SK-N-SH (cell line): ENCODE data around the gene QKI. TPM values are rescaled to one million over a fixed set of nuclear protein-coding genes. Genes with fewer than 3 reads are reported as not detected.

Experiments used
- CTCF ChIA-PET: fragments of 300-600, 350-600 bp; formaldehyde crosslinking; extraction: SDS; loops from one replicate; lab custom pipeline; 2021; lab: Yijun Ruan, JAX
- POLR2A ChIA-PET: fragments of 350-600 bp; sonication (Branson Sonifier 250); formaldehyde crosslinking; extraction: SDS; loops from one replicate; lab custom pipeline; 2020; ENCODE audit warnings: antibody characterized with exemption, inconsistent platforms; lab: Yijun Ruan, JAX
- DNase-seq: peaks from one replicate; pipeline ENCODE4 v3.0.0; 2012
- H2AFZ ChIP-seq: fragments of 200-600 bp; sonication (generic); 2 replicates; pipeline ENCODE4 v1.8.1; 2016; ENCODE audit warnings: antibody characterized with exemption, mild to moderate bottlenecking, low read depth
- H3F3A ChIP-seq: fragments of 200-600 bp; sonication (generic); replicated peaks from 2 replicates; pipeline ENCODE3; 2016; ENCODE audit warnings: antibody characterized with exemption, mild to moderate bottlenecking; ENCODE audit not compliant: insufficient read depth
- H3K27ac ChIP-seq, 2 experiments: fragments of 200-500 bp in 1 of 2; fragments of 200-600 bp in 1 of 2; sonication (Bioruptor generic) in 1 of 2; sonication (generic), shearing (Covaris generic) in 1 of 2; 2 replicates each; pipeline versions ENCODE4 v1.5.1 to v1.6.1; 2014 to 2016; ENCODE audit warnings: low read depth in 2 of 2, inconsistent platforms in 1 of 2, low read length in 1 of 2, mild to moderate bottlenecking in 1 of 2, mixed read lengths in 1 of 2
- H3K27me3 ChIP-seq: fragments of 200-600 bp; sonication (generic), shearing (Covaris generic); 2 replicates; pipeline ENCODE4 v1.6.1; 2016; ENCODE audit warnings: mixed run types; ENCODE audit not compliant: insufficient read depth
- H3K36me3 ChIP-seq, 2 experiments: fragments of 200-500 bp in 1 of 2; fragments of 200-600 bp in 1 of 2; sonication (Bioruptor generic) in 1 of 2; sonication (generic) in 1 of 2; replicated peaks in 1 of 2; 2 replicates each; pipeline versions ENCODE3 to v1.5.1; 2014 to 2016; ENCODE audit warnings: low read length in 1 of 2, mild to moderate bottlenecking in 1 of 2; ENCODE audit not compliant: insufficient read depth in 2 of 2, control insufficient read depth in 1 of 2
- H3K4me1 ChIP-seq, 2 experiments: fragments of 200-500 bp in 1 of 2; fragments of 200-600 bp in 1 of 2; sonication (Bioruptor generic) in 1 of 2; sonication (generic), shearing (Covaris generic) in 1 of 2; 2 replicates each; pipeline versions ENCODE4 v1.5.1 to v1.6.1; 2014 to 2016; ENCODE audit warnings: low read depth in 1 of 2, low read length in 1 of 2, mixed run types in 1 of 2; ENCODE audit not compliant: insufficient read depth in 2 of 2, control insufficient read depth in 1 of 2
- H3K4me2 ChIP-seq: fragments of 200-600 bp; sonication (generic), shearing (Covaris generic); 2 replicates; pipeline ENCODE4 v1.6.1; 2017; ENCODE audit warnings: mixed run types
- H3K4me3 ChIP-seq, 2 experiments: fragments of 200-500 bp in 1 of 2; fragments of 200-600 bp in 1 of 2; sonication (Bioruptor generic) in 1 of 2; sonication (generic), shearing (Covaris generic) in 1 of 2; 2 replicates each; pipeline versions ENCODE4 v1.5.1 to v1.8.1; 2014 to 2016; ENCODE audit warnings: low read depth in 2 of 2, inconsistent platforms in 1 of 2, low read length in 1 of 2, mild to moderate bottlenecking in 1 of 2, mixed read lengths in 1 of 2, moderate library complexity in 1 of 2
- H3K79me2 ChIP-seq: fragments of 200-600 bp; sonication (generic); 2 replicates; pipeline ENCODE4 v1.8.1; 2017; ENCODE audit warnings: mild to moderate bottlenecking; ENCODE audit not compliant: insufficient read depth
- H3K9ac ChIP-seq: fragments of 200-600 bp; sonication (generic); 2 replicates; pipeline ENCODE4 v1.6.1; 2017; ENCODE audit warnings: mixed run types
- H3K9me2 ChIP-seq: fragments of 200-600 bp; sonication (generic); 2 replicates; pipeline ENCODE4 v1.6.1; 2017; ENCODE audit warnings: mixed run types
- H3K9me3 ChIP-seq: fragments of 200-600 bp; sonication (generic); 2 replicates; pipeline ENCODE4 v1.6.1; 2017; ENCODE audit warnings: mixed run types, mild to moderate bottlenecking, moderate library complexity
- H4K20me1 ChIP-seq: fragments of 200-600 bp; sonication (generic); 2 replicates; pipeline ENCODE4 v1.6.1; 2017; ENCODE audit warnings: mild to moderate bottlenecking, mixed run types; ENCODE audit not compliant: insufficient read depth
- CHD2 ChIP-seq: fragments of 150-350 bp; IDR thresholded peaks from 2 replicates; pipeline ENCODE4 v1.6.1; 2018; ENCODE audit warnings: low read length; ENCODE audit not compliant: partially characterized antibody
- ELF1 ChIP-seq: IDR thresholded peaks from 2 replicates; pipeline ENCODE4 v1.4.0; 2012
- RAD21 ChIP-seq: IDR thresholded peaks from 2 replicates; pipeline ENCODE4 v1.6.1; 2012; ENCODE audit warnings: mild to moderate bottlenecking, low read length
- RFX5 ChIP-seq: IDR thresholded peaks from 2 replicates; pipeline ENCODE4 v1.6.1; 2012; ENCODE audit warnings: mild to moderate bottlenecking, improper control_type of control experiment, low read length
- TCF12 ChIP-seq: IDR thresholded peaks from 2 replicates; pipeline ENCODE4 v1.4.0; 2012
- YY1 ChIP-seq: IDR thresholded peaks from 2 replicates; pipeline ENCODE4 v1.4.0; 2012; ENCODE audit warnings: low read depth, mild to moderate bottlenecking
- WGBS: methylation state at CpG from one replicate; pipeline ENCODE4 v1.1.6; 2017; ENCODE audit warnings: low lambda C conversion rate; 5-methylcytosine and 5-hydroxymethylcytosine counted together
- polyA plus RNA-seq, 3 experiments: library from polyadenylated mRNA; depleted of rRNA; stranded (reverse); fragments of >200 nt; gene quantifications; 2 replicates each; pipeline ENCODE4 v1.2.3, GENCODE V29; 2012
- TF ChIP-seq, protein P1 (sequence below): IDR thresholded peaks from 2 replicates; pipeline ENCODE4 v1.6.1; 2012; ENCODE audit warnings: mild to moderate bottlenecking, low read depth, low read length, moderate library complexity
- TF ChIP-seq, protein P2 (sequence below): IDR thresholded peaks from 2 replicates; pipeline ENCODE4; 2012

The QKI gene
- polyA plus RNA-seq, 1 of the 3 experiments (the other 2 are of a cell fraction) = 51.1 TPM

DNA sequence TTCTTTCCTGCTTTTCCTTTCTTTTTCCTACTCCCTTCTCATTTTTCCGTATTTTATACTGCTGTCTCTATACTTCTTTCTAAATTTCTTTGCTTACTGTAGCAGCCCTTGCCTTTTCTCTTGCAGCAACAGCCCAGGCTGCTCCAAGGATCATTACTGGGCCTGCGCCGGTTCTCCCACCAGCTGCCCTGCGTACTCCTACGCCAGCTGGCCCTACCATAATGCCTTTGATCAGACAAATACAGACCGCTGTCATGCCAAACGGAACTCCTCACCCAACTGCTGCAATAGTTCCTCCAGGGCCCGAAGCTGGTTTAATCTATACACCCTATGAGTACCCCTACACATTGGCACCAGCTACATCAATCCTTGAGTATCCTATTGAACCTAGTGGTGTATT, 148.8 kb downstream of the QKI start (continued):
- TF ChIP-seq RFX5 (no peak), YY1 (no peak), RAD21 (no peak)
- TF ChIP-seq, protein P1, sequence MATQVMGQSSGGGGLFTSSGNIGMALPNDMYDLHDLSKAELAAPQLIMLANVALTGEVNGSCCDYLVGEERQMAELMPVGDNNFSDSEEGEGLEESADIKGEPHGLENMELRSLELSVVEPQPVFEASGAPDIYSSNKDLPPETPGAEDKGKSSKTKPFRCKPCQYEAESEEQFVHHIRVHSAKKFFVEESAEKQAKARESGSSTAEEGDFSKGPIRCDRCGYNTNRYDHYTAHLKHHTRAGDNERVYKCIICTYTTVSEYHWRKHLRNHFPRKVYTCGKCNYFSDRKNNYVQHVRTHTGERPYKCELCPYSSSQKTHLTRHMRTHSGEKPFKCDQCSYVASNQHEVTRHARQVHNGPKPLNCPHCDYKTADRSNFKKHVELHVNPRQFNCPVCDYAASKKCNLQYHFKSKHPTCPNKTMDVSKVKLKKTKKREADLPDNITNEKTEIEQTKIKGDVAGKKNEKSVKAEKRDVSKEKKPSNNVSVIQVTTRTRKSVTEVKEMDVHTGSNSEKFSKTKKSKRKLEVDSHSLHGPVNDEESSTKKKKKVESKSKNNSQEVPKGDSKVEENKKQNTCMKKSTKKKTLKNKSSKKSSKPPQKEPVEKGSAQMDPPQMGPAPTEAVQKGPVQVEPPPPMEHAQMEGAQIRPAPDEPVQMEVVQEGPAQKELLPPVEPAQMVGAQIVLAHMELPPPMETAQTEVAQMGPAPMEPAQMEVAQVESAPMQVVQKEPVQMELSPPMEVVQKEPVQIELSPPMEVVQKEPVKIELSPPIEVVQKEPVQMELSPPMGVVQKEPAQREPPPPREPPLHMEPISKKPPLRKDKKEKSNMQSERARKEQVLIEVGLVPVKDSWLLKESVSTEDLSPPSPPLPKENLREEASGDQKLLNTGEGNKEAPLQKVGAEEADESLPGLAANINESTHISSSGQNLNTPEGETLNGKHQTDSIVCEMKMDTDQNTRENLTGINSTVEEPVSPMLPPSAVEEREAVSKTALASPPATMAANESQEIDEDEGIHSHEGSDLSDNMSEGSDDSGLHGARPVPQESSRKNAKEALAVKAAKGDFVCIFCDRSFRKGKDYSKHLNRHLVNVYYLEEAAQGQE = no peak
- TF ChIP-seq, all 33 proteins: peak for 0

DNA sequence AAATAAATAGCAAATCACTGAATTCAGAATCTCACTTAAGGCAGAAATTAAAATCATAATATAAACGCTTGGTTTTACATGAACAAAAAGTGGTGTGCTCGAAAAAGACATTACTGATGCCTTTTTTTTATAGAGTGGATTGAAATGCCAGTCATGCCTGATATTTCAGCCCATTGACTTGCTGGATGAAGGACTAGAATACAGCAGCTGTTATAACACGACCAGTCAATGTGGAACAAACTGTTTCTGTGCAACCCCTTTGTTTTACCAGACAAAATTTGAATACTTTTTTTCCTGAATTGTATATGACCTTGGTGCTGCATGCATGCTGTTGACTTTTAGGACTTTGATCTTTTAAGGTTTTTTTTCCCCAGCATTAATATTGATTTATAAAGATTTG, 150.0 kb downstream of the QKI start:
- Histone ChIP-seq H4K20me1 (no peaks in the 10 kb centered on the region), H3K9me3 (no peaks in the 10 kb centered on the region)
- TF ChIP-seq TCF12 (no peak), ELF1 (no peak), RFX5 (no peak), CHD2 (no peak)
- TF ChIP-seq, protein P2, sequence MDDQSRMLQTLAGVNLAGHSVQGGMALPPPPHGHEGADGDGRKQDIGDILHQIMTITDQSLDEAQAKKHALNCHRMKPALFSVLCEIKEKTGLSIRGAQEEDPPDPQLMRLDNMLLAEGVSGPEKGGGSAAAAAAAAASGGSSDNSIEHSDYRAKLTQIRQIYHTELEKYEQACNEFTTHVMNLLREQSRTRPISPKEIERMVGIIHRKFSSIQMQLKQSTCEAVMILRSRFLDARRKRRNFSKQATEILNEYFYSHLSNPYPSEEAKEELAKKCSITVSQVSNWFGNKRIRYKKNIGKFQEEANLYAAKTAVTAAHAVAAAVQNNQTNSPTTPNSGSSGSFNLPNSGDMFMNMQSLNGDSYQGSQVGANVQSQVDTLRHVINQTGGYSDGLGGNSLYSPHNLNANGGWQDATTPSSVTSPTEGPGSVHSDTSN = no peak
- TF ChIP-seq, all 33 proteins: peak for 0
- H3F3A ChIP-seq = peaks cover 13% of the 10 kb centered on the region
- no peak overlapping the region for H3K4me3 ChIP-seq
- H3K79me2 ChIP-seq = peaks cover 22% of the 10 kb centered on the region; the same call in 1 of the 2 replicates
- H3K27me3 ChIP-seq = no peaks in the 10 kb centered on the region
- peaks cover 49 to 74% of the 10 kb centered on the region in 2 experiments for H3K36me3 ChIP-seq
- no peak overlapping the region for H3K4me2 ChIP-seq
- 98% methylated on average over 3 of the region's 3 CpGs for WGBS
- ChIA-PET POLR2A (no interaction called here), CTCF (no interaction called here)
- no peak overlapping the region for H3K9ac ChIP-seq
- no peak for DNase-seq
- peaks cover 0 to 2% of the 10 kb centered on the region in 2 experiments; a peak in 2 of 4 replicates for H3K4me1 ChIP-seq
- no peaks in the 10 kb centered on the region for H3K9me2 ChIP-seq
- no peak overlapping the region for H3K27ac ChIP-seq
- H2AFZ ChIP-seq = no peak overlapping the region

DNA sequence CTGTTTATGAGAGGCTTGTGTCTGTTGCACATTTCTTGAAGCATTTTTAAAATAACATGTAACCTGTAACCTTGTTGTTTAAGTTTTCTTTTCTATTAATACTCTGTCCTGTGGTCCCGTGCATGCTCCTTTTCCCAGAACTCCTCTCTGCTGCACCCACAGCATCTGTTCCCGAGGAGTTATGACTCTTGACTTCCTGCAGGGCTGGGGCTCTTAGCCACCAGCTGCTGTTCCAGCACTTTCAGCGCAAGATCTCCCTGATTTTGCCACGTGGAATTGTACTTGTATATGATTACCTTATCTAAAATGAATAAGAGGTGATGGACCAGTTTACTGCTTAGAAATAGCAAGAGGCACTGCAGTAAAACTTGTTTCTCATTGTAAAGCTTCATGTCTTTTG, 150.6 kb downstream of the QKI start:
- TF ChIP-seq, protein P2 = no peak
- Histone ChIP-seq H4K20me1 (no peaks in the 10 kb centered on the region), H3K9me3 (no peaks in the 10 kb centered on the region), H3F3A (peaks cover 13% of the 10 kb centered on the region), H3K36me3 (peaks cover 47 to 78% of the 10 kb centered on the region in 2 experiments), H3K4me1 (peaks cover 0 to 2% of the 10 kb centered on the region in 2 experiments; a peak in 2 of 4 replicates), H3K9ac (no peak overlapping the region), H3K27ac (no peak overlapping the region), H3K27me3 (no peaks in the 10 kb centered on the region), H3K4me3 (no peak overlapping the region), H3K79me2 (peaks cover 17% of the 10 kb centered on the region; the same call in 1 of the 2 replicates), H3K9me2 (no peaks in the 10 kb centered on the region), H3K4me2 (no peak overlapping the region), H2AFZ (no peak overlapping the region)
- WGBS = 85% methylated on average over 4 of the region's 4 CpGs
- ChIA-PET POLR2A (no interaction called here), CTCF (no interaction called here)
- DNase-seq = no peak
